T follicular helper cell (primary cell): ENCODE data around the gene GPATCH2.
"Not testable (repeated sequence)": the region's sequence is repeated elsewhere in the genome, so short reads cannot be mapped to it uniquely, and the experiment has no call there.

Experiments
- DNase-seq: peaks from one replicate; pipeline ENCODE4 v3.0.0-alpha.2; 2020; ENCODE audit warnings: low read depth

The GPATCH2 gene

DNA sequence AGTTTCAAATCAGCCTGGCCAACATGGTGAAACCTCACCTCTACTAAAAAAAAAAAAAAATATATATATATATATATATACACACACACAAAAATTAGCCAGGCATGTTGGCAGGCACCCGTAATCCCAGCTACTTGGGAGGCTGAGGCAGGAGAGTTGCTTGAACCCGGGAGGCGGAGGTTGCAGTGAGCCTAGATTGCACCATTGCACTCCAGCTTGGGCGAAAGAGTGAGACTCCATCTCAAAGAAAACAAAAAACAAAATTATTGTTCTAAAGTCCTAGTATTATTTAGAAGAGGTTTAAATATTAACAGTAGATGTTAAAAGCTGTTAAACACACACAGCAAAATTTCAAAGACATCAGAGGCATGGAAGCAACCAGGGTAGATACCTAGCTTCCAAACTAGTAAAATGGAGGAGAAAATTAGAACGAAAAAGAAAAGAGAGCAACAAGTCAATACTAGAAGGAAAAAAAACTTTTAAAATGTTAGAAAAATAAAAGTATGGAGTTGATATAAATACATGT, 46.5 kb downstream of the GPATCH2 start:
- DNase-seq: not testable (repeated sequence)

DNA sequence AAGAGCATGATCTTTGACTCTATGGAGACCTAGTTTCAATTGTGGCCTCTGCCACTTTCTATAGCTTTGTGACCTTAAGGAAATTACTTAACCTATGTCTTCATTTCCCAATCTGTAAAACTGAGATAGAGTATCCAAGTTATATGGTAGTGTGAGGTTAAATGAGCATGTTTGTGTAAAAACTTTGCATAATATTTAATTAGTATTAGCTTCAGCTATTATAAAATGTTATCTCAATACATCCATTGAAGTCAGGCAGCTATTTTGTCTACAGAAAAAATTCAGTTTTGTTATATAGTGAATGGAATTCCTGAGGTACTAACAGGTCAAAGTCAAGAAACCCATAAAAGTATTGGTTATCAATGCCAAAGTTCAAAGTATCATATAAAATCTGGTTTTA, 53.6 kb downstream of the GPATCH2 start:
- DNase-seq: no peak

DNA sequence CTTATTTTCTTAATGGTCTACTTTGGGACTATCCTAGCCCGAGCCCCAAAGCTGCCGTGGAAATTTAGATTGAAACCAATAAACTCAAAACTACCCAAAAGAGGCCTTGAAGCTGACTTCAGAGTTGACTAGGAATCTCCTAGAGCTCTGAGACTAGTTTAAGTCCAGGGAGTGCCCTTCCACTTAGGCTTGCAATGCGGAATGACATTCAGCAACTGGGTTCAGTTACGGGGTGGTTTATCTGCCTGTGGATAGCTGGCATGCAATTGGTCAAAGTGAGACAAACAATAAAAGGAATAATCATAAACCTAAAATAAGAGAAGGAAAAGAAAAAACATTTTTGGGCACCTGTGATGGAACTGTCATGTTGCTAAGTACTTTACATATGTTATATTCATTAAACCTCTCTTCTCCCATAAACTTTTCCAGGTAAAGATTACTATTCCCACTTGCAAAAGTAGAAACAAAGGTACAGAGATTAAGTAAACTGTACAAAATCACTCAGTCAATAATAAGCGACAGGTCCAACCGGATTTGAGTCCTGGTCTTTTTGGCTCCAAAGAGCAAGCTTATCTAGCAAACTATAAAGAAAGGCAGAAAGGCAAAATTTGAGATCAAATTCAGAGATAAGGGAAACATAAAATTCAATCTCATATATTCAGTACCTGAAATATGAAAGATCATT, 56.5 kb downstream of the GPATCH2 start:
- DNase-seq: no peak

DNA sequence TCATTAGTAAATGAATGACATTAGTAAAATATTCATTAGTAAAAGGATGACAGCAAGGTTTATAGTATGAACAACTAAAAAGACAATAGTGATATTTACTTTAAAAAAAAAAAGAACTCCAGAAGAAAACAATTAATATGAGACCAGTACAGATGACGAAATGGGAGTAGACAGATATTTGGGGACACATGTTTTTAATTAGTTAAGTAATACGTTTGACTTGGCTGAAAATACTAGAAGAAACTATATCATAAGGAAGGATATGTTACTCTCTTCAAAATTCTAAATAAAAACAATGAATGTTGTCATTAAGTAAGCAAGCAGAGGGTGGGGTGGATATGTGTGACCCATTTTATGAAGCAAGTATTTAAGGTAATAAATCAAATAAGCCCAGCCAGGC, 61.9 kb downstream of the GPATCH2 start:
- no peak for DNase-seq

DNA sequence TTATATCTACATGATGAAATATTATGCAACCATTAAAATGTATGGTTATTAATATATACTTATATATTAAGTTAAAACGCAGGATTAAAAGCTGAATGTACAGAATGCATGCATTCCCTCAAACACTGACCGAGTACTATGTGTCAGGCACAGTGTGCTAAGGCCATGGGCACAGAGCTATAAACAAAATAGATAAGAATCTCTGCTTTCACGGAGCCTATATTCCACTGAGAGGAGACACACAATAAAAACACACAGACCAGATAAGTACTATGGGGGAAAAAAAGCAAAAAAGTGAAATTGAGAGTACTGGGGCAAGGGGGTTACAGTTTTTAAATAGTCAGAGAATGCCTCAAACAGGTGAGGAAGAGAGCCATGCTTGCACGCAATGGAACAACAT, 62.7 kb downstream of the GPATCH2 start:
- DNase-seq: no peak

DNA sequence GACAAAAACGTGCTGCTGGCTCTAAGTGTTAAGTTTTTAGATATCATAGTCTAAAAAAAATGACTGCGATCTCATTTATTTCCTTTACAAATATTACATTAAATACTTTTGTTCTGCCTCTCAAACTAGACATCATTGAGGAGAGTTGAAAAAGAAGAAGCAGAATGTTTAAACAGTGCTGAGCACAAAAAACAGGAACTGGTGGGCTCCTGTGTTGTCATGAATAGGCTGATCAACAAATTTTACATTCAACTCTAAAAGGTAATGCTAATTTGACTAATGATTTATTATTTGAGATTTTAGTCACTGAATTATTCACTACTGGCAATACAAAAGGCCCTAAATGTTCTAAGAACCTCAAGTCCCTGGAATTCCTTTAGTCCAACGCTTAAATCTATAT, 66.1 kb downstream of the GPATCH2 start:
- no peak for DNase-seq

DNA sequence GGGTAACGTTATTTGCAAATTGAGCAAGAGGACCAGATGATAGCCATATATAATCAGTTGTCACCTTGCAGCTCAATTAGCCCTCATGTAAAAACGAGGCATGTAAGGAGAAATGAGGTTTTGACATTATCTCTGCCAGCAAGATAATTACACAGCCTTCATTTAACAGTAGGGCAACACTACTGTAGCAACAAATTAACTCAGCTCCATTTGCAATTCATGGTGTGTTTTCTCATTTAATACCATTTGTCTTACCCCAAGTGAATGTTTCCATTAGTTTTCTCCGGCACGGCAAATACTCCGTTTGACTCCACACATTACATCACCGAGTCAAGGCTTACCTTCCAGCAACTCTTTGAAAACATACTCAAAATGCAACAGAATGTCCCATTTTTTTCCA, 66.7 kb downstream of the GPATCH2 start:
- no peak for DNase-seq

DNA sequence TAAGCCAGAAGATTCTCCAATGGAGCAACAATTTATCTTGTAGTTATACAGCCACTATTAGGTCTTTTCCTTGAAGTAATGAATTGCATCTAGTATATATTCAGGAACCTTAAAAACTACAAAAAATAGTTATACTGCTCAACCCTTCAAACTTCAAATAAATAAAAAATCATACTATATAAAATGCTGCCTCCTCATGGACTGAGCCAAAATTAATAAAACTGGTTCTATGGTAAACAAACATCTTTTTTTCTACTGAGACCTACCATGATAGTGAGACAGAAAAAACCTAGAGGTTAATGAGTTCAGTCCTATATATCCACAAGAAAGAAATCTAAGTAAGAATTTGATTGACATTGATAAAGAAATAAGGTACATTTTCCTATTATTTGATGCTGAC, 67.7 kb downstream of the GPATCH2 start:
- DNase-seq: no peak

DNA sequence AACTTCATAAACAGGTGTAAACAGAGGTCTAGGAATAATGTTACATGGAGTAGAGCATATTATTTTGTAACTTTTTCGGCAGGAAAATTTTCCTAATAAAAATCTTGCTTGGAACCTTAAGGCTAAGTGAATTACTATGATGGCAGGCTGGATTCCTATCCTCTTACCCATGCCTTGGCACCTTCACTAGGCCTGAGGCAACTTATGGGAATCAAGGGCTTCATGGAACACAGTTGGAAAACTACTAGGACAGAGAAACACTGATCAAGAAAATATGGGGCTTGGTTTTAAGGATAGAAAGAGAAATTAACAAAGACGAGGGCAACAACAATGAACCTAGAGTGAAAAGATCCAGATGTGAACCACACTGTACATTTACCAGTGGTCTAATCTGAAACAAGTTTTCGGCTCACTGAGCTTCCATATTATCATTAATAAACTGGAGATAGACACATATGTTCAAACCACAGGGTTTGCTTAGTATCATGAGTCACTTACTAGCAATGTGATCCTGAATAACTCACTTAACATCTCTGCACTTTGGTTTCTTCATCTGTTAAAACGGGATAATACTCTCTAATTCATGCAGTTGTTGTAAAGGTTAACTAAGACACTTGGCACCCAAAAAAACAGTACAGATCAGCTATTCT, 68.5 kb downstream of the GPATCH2 start:
- no peak for DNase-seq

DNA sequence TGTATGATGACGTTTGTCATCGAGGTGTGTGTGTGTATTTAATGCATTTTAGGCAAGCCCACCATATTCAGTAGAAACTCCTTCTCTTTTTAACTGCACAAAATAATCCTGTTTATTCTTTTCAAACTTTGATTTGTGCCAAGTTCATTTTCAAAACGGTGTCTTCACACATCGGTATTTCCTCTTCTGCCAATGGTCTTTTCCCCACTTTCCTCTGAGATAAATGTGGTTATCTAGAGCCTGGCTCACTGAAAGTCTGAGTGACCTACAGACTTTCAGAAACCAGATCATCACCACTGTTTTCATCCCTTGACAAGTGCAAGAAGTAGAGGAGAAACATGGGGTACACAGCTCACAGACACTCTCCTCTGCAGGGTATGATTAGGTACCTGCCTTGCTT, 69.4 kb downstream of the GPATCH2 start:
- DNase-seq: no peak

DNA sequence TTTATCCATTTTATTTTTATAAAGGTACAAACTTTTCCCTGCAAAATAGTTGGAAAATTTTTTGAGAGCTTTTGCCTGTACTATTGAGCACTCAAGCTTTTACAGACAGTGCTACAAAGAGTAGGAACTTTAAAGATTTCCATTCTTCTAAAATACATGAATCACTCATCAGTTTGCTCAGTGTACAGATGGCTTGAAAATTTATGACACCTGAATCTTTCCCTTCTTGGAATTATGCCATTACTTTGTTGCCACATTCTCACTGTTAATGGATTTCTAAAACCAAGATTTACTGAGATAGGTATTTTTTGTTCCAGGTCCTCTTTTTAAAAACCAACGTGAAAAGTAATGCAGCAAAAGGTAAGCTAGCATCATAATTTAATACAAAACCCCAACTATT, 76.0 kb downstream of the GPATCH2 start:
- no peak for DNase-seq

DNA sequence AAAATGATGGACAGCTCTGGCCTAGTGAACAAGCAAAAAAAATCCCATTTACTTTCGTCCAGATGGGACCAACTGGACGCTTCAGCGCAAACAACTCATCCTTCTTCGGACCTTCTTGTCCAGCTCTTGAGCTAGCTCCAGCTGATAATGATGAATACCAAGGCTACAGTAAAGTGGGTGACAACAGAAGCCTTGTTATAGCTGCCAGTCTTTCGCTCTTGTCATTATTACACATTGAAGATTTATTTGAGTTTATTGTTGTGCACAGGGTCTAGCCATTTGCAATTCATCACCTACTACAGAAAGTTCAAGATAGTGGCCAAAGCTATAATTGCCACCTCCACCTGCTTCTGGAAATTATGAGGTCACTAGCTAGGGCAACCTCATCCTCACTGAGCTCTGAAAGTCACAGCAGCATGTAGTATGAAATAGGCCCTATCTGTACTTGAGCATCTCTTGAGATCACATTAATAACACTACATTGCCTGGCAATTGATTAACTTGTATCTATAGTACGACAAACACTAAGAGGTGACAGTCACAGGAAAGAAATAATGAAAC, 76.9 kb downstream of the GPATCH2 start:
- no peak for DNase-seq

DNA sequence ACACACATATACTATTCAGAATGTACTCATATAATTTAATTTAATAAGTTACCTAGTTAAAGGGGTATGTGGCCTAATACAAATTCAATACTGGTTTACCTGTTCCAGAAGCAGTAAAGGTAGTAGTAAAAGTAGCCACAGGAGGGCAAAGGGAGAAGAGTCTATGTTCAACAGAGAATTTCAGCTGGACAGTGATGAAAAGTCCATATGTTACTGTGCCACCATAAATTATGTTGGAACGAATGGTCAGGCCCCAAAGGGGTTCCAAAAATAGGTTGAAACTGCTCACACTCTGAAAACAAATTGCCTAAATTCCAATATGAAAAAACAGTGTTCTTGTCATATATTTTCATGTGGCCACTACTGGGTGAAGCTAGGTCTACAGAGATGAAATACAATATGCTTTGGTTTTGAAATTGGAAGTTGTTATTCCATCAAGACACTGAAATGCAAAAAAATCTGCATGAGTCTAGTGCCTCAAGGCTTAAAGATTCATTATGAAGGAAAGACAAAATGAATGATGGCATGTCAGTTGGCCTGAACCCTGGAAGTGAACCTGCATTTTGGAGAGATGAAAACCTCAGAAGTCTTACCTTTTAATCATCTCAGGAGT, 78.4 kb downstream of the GPATCH2 start:
- no peak for DNase-seq

DNA sequence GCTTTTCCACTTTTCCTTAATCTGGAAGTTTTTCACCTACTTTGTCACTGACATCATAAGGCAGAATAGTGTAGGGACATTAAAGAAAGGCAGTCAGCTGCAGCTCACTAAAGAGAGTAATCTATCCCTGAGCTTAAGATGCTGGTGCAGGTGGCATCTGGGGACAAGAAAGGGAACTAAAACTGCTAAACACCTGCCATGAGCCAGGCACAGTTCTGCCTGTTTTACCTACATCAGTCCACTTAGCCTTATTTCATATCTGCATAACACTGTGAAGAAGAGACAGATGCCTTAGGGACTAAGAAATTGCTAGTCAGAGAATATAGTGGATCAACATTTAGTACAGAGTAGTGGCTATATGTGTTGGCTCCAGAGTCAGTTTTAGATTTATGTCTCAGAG, 88.1 kb downstream of the GPATCH2 start:
- DNase-seq: no peak

DNA sequence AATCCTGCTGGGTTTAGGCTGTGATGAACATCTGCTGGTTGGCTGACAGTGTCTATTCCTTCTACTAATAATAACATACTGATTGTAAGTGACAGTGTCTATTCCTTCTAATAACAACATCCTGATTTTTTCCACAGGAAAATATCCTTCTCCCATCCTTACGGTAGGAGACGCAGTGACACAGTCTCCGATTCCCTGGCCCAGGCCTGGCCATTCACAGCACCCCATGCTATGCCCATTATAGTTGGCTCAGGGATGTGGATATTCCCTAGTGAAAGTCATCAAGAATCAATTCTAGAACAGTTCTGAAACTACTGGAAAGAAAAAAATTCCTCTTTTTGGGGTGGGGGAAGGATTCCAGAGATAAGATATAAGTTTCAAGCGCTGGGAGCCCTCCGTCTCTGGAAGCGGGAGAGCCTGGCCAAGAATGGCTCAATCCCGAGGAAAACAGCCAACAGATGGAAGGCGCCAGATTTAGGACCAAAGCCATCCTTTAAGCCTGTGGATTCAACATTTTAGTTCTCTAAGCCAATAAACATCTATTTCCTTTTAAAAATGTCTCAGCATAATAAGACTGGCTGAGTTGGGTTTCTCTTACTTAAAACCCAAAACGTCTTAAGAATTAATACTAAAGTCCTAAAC, 88.6 kb downstream of the GPATCH2 start:
- DNase-seq: no peak

DNA sequence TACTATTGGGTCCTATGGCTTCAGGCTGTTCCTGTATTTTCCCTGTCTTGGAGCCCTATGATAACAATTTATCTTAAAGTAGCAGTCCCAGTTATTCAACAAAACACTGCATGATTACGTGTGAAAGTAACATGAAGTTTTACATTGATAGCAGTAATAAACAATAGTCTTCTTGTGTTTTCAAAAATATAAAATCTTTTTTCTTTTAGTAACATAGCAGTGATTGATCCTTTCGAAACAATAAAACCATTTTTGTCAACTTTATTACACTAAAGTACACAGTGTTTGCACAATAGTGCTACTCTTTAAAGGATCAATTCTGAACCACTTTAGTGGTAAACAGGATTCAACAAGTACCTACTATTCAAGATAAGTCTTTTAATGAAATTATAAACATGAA, 90.6 kb downstream of the GPATCH2 start:
- DNase-seq: no peak

DNA sequence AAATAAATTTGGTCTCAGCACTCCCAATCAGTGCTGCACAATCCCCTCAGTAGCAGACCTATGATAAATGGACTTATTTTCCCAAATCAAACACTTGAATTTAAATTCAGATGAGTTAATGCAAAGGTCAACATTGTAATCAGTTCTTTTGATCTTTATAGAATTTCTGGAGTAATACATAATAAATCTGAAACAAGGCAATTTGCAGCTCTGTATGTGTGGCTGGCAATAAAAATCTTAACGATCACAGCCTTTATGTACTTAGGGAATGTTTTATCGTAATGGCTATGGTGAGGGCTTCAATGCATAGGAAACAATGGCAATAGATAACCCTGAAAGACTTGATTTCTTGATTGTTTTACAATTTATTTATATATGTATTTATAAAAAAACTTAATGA, 91.4 kb downstream of the GPATCH2 start:
- DNase-seq: no peak

DNA sequence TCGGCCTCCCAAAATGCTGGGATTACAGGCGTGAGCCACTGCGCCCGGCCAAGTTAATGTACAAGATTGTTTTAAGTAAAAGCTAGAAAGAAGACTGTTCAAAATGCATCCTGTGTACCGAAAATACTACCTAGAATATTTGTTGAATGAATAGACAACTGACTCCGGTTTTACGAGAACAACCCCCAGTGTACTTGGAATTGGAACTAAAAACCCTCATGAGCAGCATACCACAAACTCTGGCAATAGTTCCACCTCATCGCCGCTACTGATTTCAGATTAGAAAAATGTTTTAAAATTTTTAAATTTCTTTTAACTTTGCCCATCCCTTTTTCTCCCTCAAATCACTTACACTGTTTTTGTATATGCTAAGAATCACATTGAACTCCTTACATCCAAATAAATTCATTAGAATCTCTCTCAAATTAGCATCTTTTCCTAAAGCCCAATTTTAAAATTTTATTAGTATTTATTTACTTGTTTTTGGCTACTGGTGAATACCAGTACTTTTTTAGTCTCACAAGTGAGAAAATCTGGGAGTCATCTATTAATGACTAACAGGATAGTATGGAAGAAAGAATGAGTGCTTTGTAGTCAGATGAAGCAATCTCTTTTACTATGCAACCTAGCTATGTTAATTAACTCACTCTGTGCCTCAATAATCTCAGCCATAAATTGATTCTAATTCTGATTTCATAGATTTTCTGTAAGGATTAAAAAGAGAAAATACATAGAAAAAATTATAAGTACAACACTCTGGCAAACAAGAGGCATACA, 95.1 kb downstream of the GPATCH2 start:
- no peak for DNase-seq

DNA sequence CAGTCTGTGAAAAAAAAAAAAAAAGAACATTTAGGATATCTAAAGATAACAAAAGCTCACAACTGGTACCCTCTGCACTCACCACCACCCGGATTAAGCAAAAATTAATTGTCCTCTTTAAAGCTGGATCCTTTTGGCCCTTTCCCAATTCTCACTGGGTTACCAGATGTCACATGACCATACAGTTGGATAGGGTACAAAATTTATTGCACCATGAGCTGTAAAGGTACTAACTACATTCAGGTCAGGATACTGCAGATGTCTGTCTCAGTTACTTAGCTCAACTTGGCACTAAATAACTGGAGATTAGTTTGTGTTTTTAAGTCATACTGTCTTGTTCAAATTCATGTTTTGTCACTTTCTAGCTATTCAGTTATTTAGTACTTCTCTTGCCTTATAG, 96.3 kb downstream of the GPATCH2 start:
- DNase-seq: no peak

DNA sequence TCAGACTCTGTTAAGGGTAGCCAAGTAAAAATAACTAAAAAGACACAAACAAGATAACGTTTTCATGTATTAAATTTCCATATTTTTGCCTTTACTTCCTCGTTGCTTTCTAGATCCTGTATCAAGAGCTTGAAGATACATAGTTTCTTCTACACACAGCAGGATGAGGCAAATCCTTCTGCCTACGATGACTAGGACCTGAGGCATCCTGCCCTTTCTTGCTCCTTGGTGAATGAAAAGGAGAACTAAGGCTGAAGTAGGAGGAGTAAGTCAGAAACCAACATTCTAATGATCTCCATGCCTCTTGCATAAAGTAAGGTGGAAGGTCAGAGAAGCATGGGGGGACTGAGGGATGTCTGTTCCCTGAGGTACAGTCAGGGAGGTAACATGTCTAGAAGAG, 102.6 kb downstream of the GPATCH2 start:
- no peak for DNase-seq

DNA sequence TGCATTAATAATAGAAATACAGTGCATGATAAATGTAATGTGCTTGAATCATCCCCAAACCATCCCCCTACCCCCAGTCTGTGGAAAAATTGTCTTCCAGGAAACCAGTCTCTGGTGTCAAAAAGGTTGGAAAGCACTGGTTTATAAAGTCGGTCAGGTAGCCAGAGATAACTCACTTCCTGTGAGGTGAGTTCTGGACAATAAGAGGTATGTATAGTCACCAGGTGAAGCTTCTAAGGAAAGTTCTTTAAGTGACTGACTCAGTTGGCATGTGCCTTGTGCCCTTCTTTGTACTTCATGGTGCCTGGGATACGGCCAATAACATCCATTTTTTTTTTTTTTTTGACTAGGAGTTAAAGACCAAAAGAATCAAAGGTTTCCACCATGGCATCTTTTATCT, 103.7 kb downstream of the GPATCH2 start:
- DNase-seq: no peak

DNA sequence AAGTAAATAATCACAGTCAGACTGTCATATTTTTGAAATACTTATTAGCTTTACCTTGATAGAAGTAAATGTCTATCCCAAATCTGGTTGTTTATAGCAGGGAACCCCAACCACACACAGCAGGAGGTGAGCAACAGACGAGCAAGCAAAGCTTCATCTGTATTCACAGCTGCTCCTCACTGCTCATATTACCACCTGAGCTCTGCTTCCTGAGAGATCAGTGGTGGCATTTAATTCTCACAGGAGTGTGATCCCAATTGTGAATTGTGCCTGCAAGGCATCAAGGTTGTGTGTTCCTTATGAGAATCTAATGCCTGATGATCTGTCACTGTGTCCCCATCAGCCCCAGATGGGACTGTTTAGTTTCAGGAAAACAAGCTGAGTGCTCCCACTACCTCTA, 104.3 kb downstream of the GPATCH2 start:
- DNase-seq: no peak
